ENCODE measurements around the gene ZNF525.
"Not testable (repeated sequence)": the region's sequence is repeated elsewhere in the genome, so short reads cannot be mapped to it uniquely, and the experiment has no call there.

Gene ZNF525

GRCh38 chr19:53409505-53410204 is 44.1 kb downstream of the ZNF525 start:
- Histone ChIP-seq H3K9ac (ENCODE audit: low read depth, low read length) (no peak overlapping the region), H3K4me3 (ENCODE audit: low read depth, low read length) (no peak overlapping the region), H3K36me3 (ENCODE audit: control insufficient read depth, insufficient read depth, low read length) (peaks cover 10% of the 10 kb centered on the region), H3K4me1 (ENCODE audit: control insufficient read depth, insufficient read depth, low read length) (no peaks in the 10 kb centered on the region), H3K9me3 (ENCODE audit: control insufficient read depth, insufficient read depth, low read length) (peaks cover 24% of the 10 kb centered on the region), H3K27me3 (ENCODE audit: control insufficient read depth, insufficient read depth, low read length) (no peaks in the 10 kb centered on the region)

- not testable (repeated sequence) for H3K9ac ChIP-seq (ENCODE audit: low read depth, low read length); H3K4me1 ChIP-seq (ENCODE audit: control insufficient read depth, insufficient read depth, low read length); H3K27me3 ChIP-seq (ENCODE audit: control insufficient read depth, insufficient read depth, low read length)
Measured at GRCh38 chr19:53420520-53421315, 55.2 kb downstream of the ZNF525 start.

GRCh38 chr19:53422551-53422950 is 57.0 kb downstream of the ZNF525 start:
- H3K9ac ChIP-seq (ENCODE audit: low read depth, low read length), result no peak overlapping the region
- H3K36me3 ChIP-seq (ENCODE audit: control insufficient read depth, insufficient read depth, low read length), result peaks cover 3% of the 10 kb centered on the region
- H3K9me3 ChIP-seq (ENCODE audit: control insufficient read depth, insufficient read depth, low read length), result no peaks in the 10 kb centered on the region
- peaks cover 2% of the 10 kb centered on the region for H3K4me1 ChIP-seq (ENCODE audit: control insufficient read depth, insufficient read depth, low read length)
- no peak overlapping the region for H3K4me3 ChIP-seq (ENCODE audit: low read depth, low read length)
- no peaks in the 10 kb centered on the region for H3K27me3 ChIP-seq (ENCODE audit: control insufficient read depth, insufficient read depth, low read length)

More at GRCh38 chr19:53420520-53421315, 55.2 kb downstream of the ZNF525 start:
- H3K9me3 ChIP-seq (ENCODE audit: control insufficient read depth, insufficient read depth, low read length); H3K4me3 ChIP-seq (ENCODE audit: low read depth, low read length); H3K36me3 ChIP-seq (ENCODE audit: control insufficient read depth, insufficient read depth, low read length): not testable (repeated sequence)

GRCh38 chr19:53423074-53423473 is 57.6 kb downstream of the ZNF525 start:
- not testable (repeated sequence) for H3K27me3 ChIP-seq (ENCODE audit: control insufficient read depth, insufficient read depth, low read length); H3K9me3 ChIP-seq (ENCODE audit: control insufficient read depth, insufficient read depth, low read length); H3K36me3 ChIP-seq (ENCODE audit: control insufficient read depth, insufficient read depth, low read length); H3K4me1 ChIP-seq (ENCODE audit: control insufficient read depth, insufficient read depth, low read length); H3K9ac ChIP-seq (ENCODE audit: low read depth, low read length)
- H3K4me3 ChIP-seq (ENCODE audit: low read depth, low read length), result peak overlapping the region; percentile 55

GRCh38 chr19:53423680-53424079 is 58.2 kb downstream of the ZNF525 start:
- H3K4me3 ChIP-seq (ENCODE audit: low read depth, low read length); H3K4me1 ChIP-seq (ENCODE audit: control insufficient read depth, insufficient read depth, low read length); H3K9me3 ChIP-seq (ENCODE audit: control insufficient read depth, insufficient read depth, low read length); H3K27me3 ChIP-seq (ENCODE audit: control insufficient read depth, insufficient read depth, low read length); H3K36me3 ChIP-seq (ENCODE audit: control insufficient read depth, insufficient read depth, low read length); H3K9ac ChIP-seq (ENCODE audit: low read depth, low read length): not testable (repeated sequence)

- Histone ChIP-seq H3K9ac (ENCODE audit: low read depth, low read length) (no peak overlapping the region), H3K27me3 (ENCODE audit: control insufficient read depth, insufficient read depth, low read length) (no peaks in the 10 kb centered on the region)
Measured at GRCh38 chr19:53424968-53425597, 59.6 kb downstream of the ZNF525 start.

DNA sequence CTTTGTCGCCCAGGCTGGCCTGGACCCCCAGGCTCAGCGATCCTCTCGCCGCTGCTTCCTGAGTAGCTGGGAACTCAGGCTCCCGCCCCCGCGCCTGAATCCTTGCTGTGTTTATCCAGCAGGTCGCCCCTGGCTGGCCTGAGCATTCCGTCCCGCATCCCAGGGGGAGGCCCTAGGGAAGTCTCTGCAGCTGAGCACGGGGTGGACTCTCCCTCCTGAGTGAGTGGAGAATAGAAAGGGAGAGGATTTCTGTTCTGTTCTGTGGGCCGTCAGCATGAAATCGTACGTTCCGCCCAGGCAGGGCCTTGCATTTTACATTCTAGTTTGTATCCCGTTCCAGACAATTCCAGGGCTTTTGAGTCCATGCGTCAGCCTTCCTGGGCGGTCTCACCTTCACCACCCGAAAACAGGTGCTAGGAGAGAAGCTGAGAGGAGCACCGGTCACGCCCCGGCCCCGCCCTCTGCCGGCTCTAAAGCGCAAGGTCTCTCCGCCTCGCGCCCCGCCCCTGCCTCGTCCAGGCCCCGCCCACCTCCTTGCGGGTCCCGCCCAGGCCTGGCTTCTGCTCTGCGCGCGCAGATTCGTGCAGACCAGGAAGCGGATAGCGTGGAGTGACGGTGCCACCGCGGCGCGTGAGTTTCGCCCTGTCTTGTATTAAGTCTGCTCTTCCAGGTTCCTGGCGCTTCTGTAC is 66.0 kb downstream of the ZNF525 start, which contains the start of gene ZNF761:
Gene ZNF761, plus strand, starts transcription at position 586 of the 689 bp plus-strand sequence. CDS start 15,285 bp downstream, outside the sequence.
- peak within 1 kb of the TSS; percentile 92 for H3K9ac ChIP-seq (ENCODE audit: low read depth, low read length)
- H3K36me3 ChIP-seq (ENCODE audit: control insufficient read depth, insufficient read depth, low read length), result peaks cover 12% of the 10 kb centered on the region
- no peaks in the 10 kb centered on the region for H3K4me1 ChIP-seq (ENCODE audit: control insufficient read depth, insufficient read depth, low read length)
- H3K27me3 ChIP-seq (ENCODE audit: control insufficient read depth, insufficient read depth, low read length), result no peaks in the 10 kb centered on the region
- peak within 1 kb of the TSS; percentile 97 for H3K4me3 ChIP-seq (ENCODE audit: low read depth, low read length)
- H3K9me3 ChIP-seq (ENCODE audit: control insufficient read depth, insufficient read depth, low read length), result no peaks in the 10 kb centered on the region

More at GRCh38 chr19:53424968-53425597, 59.6 kb downstream of the ZNF525 start:
- Histone ChIP-seq H3K4me1 (ENCODE audit: control insufficient read depth, insufficient read depth, low read length) (peaks cover 2% of the 10 kb centered on the region), H3K36me3 (ENCODE audit: control insufficient read depth, insufficient read depth, low read length) (peaks cover 3% of the 10 kb centered on the region), H3K9me3 (ENCODE audit: control insufficient read depth, insufficient read depth, low read length) (no peaks in the 10 kb centered on the region), H3K4me3 (ENCODE audit: low read depth, low read length) (no peak overlapping the region)

- peak overlapping the region; percentile 97 for H3K4me3 ChIP-seq (ENCODE audit: low read depth, low read length)
- H3K9me3 ChIP-seq (ENCODE audit: control insufficient read depth, insufficient read depth, low read length), result no peaks in the 10 kb centered on the region
- peak overlapping the region; percentile 92 for H3K9ac ChIP-seq (ENCODE audit: low read depth, low read length)
- H3K27me3 ChIP-seq (ENCODE audit: control insufficient read depth, insufficient read depth, low read length), result no peaks in the 10 kb centered on the region
- no peaks in the 10 kb centered on the region for H3K4me1 ChIP-seq (ENCODE audit: control insufficient read depth, insufficient read depth, low read length)
- peaks cover 13% of the 10 kb centered on the region for H3K36me3 ChIP-seq (ENCODE audit: control insufficient read depth, insufficient read depth, low read length)
Measured at GRCh38 chr19:53432088-53432661, 66.7 kb downstream of the ZNF525 start.

All from iPS-15b (cell line).